Left renal cortex interstitium (tissue), 4 donors: ENCODE results near the gene PLCL2. TPM values are rescaled to one million over a fixed set of nuclear protein-coding genes. Genes with fewer than 3 reads are reported as not detected.

ENCODE experiments used
- DNase-seq, 4 donors: peaks; one replicate each; pipeline ENCODE4 v3.0.0-alpha.2; 2013; ENCODE audit warnings: low read depth in 4 of 4, low spot score in 2 of 4, missing footprints in 1 of 4
- polyA plus RNA-seq, 4 donors: library from polyadenylated mRNA; unstranded; fragments of 120-200 nt; gene quantifications; one replicate each; pipeline ENCODE4 v1.2.1, GENCODE V29; 2013; ENCODE audit not compliant: insufficient read length in 4 of 4

Gene PLCL2
- polyA plus RNA-seq, 4 donors, result 13.1 to 16.5 (median 14.9) TPM

GRCh38 chr3:17035966-17036365, 151.2 kb downstream of the PLCL2 start:
- DNase-seq, result no peak

GRCh38 chr3:17038141-17038540, 153.4 kb downstream of the PLCL2 start:
- DNase-seq, result no peak

- DNase-seq, result no peak
Observed at GRCh38 chr3:17038900-17039553, 154.3 kb downstream of the PLCL2 start.

GRCh38 chr3:17039594-17039993, 154.8 kb downstream of the PLCL2 start:
- DNase-seq, result no peak

DNA sequence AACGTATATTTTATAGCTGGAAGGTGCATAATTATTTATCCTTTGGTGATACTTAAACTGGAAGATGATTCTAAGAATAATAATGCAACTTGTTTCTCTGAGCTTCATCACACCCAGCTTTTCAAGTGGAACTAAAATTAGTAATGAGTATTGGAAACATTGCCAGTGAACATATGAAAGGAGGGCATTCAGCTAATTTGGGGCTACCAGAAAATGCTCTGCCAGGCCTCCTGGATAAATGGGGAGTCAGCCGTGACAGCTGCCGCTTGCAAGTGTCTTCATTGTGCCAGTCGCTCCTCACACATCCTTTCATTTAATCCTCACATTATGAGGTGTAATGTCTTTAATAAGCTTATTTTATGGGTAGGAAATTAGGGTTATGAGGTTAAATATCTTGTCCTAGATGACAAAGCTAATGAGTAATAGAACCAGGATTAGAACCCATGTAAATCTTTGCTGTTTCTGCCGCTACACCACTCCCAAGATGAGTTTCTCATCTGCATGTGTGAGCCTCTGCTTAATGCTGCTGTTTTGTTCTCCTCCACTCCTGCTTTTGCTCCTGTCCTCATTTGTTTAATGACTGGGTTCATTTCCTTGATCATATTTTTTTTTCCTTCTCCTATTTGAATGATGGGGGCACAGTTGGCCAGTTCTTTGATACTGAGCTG, 155.7 kb downstream of the PLCL2 start:
- no peak for DNase-seq

DNA sequence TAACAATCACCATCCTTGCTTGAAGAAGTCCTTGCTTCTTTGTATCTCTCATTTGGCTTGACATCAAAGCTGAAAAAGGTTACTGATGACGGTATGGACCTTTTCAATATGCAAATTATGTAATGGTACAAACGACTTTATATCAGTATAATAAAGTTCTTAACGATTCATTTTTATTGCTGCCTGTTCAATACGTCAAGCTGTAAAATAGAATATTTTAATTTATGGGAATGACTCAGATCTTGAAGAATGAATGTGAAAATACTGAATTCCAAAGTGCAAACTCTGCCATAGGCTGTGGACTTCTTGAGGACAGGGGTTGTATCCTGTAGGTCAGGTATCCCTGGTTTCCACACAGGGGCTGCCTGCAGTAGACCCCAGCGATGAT, 156.2 kb downstream of the PLCL2 start:
- DNase-seq, result no peak

GRCh38 chr3:17044855-17045254, 160.1 kb downstream of the PLCL2 start:
- no peak for DNase-seq

DNA sequence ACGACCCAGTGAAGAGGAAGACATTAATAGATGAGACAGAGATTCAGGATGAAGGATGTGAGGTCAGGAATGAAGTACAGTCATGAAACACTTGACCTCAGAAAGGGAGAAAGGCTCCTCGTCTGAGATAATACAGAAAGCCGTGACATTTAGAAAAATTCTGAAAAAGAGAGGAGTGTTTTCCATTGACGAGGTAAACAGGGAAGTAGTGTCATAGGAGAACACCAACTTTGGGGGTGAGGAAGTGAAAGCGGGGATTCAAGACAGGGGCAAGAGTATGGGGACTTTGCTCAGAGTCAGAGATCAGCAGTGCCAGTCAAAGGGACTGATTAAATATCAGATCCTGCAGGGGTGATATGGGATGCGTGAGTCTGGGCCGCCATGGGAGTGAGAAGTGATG, 160.9 kb downstream of the PLCL2 start:
- DNase-seq, result no peak

GRCh38 chr3:17046623-17047022, 161.9 kb downstream of the PLCL2 start:
- DNase-seq, result no peak

GRCh38 chr3:17047162-17047561, 162.4 kb downstream of the PLCL2 start:
- no peak for DNase-seq

DNA sequence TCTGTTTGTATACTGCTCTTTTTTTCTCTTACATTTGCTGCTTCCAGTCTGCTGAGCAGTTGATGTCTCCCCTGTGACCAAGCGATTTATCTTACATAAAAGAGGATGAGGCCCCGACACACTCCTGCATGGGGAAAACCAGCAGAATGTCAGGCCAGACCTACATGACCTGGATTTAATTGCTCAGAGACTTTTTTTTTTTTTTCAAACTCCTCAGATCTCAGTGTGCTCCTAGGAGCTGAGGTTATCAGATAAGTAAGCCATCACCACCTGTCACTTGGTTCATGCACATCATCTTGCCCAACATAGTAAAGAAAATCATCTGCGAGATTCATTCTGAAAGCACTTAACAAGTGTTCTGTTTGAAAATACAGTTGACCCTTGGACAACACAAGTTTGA, 163.1 kb downstream of the PLCL2 start:
- no peak for DNase-seq

DNA sequence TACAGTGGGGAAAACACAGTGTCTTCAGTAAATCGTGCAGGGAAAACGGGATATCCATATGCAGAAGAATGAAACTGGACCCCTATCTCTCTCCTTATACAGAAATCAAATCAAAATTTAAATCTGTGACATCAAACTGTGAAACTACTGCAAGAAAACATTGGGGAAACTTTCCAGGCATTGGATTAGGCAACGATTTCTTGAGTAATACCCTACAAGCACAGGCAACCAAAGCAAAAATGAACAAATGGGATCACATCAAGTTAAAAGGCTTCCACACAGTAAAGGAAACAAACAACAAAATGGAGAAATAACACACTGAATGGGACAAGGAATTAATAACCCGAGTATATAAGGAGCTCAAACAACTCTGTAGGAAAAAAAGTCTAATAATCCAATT, 165.3 kb downstream of the PLCL2 start:
- no peak for DNase-seq

DNA sequence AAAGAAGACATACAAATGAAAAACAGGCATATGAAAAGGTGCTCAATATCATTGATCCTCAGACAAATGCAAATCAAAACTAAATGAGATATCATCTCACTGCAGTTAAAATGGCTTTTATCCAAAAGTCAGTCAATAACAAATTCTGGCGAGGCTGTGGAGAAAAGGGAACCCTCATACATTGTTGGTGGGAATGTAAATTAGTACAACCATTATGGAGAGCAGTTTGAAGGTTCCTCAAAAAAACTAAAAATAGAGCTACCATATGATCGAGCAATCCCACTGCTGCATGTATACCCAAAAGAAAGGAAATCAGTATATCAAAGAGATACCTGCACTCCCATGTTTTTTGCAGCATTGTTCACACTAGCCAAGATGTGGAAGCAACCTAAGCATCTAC, 165.8 kb downstream of the PLCL2 start:
- DNase-seq, result no peak

DNA sequence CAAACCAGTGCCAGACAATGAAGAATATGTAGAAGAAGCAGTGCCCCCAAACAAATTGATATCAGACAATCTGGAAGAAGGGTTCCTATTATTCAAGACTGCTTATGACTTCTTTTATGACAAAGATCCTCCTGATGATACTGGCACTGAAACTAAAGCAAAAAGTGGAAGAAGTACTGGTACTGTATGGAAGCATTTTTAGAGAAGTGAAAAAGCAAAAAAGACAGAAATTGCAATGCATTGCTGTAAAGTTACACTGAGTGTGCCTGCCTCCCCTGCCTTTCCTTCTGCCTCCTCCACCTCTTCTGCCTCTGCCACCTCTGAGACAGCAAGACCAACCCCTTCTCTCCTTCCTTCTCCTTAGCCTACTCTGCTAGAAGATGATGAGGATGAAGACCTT, 167.6 kb downstream of the PLCL2 start:
- DNase-seq, result no peak

DNA sequence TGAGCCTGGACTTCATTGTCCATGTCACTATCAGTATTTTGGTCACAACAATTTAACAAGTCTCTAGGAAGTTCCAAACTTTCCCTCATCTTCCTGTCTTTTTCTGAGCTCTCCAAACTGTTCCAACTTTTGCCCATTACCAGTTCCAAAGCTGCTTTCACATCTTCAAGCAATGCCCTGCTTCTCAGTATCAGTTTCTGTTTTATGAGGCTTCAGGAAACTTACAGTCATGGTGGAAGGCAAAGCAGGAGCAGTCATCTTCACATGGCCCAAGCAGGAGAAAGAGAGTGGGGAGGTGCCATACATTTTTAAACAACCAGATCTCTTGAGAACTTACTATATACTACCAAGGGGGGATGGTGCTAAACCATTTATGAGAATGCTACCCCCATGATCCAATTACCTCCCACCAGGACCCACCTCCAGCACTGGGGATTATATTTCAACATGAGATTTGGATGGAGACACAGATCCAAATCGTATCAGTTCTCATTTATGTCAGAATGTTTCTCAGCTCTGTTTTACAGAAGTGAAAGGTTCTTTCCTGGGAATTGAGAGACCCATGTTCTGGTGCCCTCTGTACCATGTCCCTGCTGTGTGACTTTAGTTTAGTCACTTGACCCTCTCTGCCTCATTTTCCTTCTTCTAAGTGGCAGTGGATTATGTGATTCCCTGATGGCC, 169.7 kb downstream of the PLCL2 start:
- DNase-seq, result no peak

- no peak for DNase-seq
Observed at GRCh38 chr3:17054982-17055343, 170.2 kb downstream of the PLCL2 start.

DNA sequence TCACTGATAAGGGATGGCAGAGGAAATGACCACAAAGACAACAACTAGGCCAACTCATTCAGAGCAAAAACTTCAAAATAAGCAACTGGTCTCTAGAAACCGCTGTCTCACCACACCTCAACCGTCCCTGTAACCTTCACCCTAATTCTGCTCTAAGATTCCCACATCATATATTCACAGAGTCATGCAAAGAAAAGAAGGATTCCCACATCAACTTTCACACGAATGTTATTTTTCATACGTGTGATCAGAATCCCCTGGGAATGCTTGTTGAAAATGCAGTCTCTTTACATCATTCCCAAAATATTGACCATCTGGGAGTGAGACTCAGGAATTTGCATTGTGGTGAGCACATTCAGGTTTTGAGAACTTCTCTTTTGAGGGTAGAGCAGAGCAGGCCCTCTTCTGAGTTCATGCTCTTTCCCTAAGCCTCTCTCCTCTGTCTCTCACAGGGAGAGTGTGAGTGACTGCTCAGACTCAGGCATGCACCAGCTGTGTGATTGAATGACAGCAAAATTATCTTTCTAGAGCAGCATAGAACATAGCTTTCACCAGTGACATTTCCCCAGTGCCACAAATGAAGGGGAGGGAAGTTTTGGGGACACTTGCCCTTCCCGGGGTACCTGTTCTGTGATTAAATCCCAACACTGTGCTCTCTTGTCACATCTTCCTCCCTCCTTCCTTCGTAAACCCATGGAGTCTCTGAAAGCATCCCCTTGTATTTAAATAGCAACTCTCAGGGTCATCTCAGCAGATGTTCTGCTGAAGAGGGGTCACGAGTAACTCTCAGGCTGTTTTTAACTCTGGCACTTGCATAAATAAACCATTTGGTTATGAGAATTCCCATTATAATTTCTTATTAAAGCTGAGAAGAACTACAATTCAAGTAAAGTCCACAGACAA, 170.9 kb downstream of the PLCL2 start:
- no peak for DNase-seq

DNA sequence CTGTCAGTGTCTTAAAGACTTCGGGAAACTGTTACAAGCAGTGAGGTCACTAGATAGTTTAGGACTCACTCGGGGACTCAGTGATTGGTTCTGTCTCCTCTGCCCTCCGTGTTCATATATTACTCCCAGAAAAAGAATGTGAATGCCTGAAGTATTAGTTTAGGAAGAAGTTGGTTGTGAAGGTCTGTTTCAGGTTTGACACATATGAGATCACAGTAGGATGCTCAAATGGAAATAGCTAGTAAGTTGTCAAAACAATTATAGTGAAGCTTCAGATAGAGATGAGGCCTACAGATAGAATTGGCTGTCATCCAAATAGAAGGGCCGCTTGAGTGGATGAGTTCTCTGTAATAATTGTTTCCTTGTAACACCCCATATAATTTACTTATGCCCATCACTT, 172.6 kb downstream of the PLCL2 start:
- DNase-seq, result no peak

GRCh38 chr3:17059989-17060550, 175.3 kb downstream of the PLCL2 start:
- DNase-seq, result no peak

- no peak for DNase-seq
Observed at GRCh38 chr3:17061005-17061404, 176.2 kb downstream of the PLCL2 start.

DNA sequence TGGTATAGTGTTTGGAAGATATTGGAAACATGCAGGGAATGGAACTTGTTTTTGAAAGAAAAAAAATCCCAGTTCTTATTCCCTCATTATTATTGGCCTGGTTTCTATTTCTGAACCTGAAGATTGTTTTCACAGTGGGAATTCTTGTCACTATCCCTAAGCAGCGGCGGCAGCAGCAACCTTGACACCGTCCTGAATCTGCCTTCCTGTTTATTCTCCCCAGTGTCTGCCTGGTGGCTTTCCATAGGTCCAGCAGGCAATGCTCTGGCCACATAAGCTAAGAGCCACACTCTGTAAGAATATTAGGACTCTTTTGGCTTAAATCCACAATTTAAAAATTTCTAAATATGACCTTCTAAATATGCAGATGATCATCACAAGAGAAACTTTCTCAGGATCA, 178.0 kb downstream of the PLCL2 start:
- no peak for DNase-seq
